Measurements from ENCODE around the gene SCD5.

The SCD5 gene

DNA sequence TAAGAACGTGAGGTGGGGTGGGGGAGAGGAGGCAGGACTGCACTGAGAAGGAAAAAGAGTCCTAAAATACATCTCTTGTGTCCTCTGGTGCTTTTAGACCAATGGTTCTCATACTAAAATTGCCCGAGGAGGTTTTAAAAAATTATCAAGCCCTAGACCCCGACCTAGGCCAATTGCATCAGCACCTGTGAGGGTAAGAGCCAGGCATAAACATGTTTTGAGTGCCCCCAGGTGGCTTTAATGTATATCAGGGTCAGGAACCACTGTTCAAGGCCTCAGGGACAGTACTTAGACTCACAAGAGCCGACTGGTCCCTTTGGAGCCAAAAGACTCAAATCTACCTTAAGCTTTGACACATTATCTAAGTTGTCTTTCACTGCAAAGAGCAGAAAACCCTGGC, 199.3 kb downstream of the SCD5 start:
- in situ Hi-C loops (cut with HindIII; ENCODE audit: low sequenced_read_pairs): no loop called here

DNA sequence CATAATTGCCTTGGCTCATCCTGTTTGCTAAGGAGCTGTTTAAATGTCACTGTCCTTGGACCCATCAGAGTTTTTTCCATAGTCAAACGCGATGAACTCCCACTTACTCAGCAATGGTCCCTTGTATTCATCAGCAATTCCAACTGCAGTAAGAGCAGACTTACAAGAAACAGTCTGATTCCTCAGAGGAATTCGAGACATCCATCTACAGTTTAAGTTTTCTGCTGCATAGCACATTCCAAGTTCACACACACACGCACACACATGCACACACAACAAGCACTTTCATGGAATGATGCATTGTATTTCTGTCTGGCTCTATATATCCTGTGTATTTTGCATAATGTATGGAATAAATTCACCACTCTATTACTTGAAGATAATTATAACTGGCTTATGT, 204.1 kb downstream of the SCD5 start:
- in situ Hi-C loops (cut with HindIII; ENCODE audit: low sequenced_read_pairs): no loop called here

DNA sequence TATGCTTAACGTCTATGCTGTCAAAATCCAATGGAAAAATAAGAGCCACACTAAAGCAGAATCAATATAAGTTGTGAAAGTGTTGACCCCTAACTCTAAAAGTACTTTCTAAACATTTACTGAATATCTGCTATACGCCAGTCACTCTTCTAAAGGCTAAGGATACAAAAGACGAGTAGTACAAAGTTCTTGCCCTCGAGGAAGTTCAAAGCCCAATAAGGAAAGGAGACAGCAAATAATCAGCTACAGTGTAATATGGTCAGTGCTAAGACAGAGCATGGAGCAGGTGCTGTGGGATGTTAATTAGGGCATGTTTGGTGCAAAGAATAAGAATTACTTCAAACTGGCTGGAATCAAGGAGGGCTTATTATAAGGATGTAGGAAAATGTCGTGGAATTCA, 205.2 kb downstream of the SCD5 start:
- in situ Hi-C loops (cut with HindIII; ENCODE audit: low sequenced_read_pairs): no loop called here

- in situ Hi-C loops (cut with HindIII; ENCODE audit: low sequenced_read_pairs): no loop called here
These were observed 206.0 kb downstream of the SCD5 start for GRCh38 chr4:82592639-82593038.

- in situ Hi-C loops (cut with HindIII; ENCODE audit: low sequenced_read_pairs): no loop called here
These were observed 207.0 kb downstream of the SCD5 start for GRCh38 chr4:82591592-82591991.

DNA sequence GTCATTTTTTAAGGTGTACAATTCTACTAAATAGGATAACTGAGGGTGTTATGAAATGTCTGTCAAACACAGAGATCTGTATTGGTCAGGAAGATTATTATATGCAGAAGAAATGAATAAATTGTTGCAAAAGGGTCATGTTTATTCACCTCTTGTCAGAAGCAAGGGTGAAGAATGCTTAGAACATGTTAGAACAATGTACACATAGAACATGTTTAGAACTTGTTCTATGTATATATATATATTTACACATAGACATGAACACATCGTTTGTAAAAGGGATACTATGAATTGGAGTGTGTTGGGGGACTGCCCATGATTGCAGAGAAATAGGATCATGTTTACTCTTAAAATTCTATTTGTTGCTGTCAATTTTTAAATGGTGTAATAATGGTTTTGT, 208.8 kb downstream of the SCD5 start:
- in situ Hi-C loops (cut with HindIII; ENCODE audit: low sequenced_read_pairs): no loop called here

- in situ Hi-C loops (cut with HindIII; ENCODE audit: low sequenced_read_pairs): no loop called here
These were observed 209.8 kb downstream of the SCD5 start for GRCh38 chr4:82588771-82589270.

GRCh38 chr4:82587826-82588540, 210.6 kb downstream of the SCD5 start:
- in situ Hi-C loops (cut with HindIII; ENCODE audit: low sequenced_read_pairs): no loop called here

DNA sequence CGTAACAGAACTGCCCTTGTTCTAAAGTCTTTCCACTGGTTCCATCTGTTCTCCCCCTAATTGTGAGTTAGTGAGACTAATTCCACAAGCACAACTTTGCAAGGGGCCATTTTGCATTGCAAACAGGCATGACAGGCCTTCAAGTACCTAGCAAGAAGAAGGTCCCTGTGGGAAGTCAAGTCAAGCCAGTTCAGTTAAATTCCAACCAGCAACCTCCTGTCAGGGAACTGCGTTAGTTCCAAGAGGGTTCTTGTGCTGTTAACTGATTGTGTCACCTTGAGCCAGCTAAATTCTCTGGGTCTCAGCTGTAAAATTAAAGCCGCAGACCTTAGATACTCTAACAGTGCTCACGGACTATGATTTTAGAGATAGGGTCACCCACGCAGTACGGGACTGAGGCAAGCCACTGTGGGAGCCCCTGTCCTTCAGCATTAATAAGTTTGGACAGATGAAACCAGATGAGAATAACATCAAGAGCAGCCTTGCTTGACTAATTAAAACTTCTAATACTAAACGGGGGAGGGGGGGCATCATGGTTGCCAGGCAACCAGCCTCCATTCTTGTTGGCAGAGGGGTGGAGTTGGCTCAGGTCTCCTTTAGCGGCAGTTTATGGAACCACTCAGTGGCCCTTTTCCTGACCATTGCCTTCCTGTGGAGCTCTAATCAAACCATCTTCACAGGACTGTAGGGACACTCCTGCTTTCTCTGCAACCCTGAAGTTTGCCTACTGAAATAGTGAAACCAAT, 212.7 kb downstream of the SCD5 start:
- in situ Hi-C loops (cut with HindIII; ENCODE audit: low sequenced_read_pairs): no loop called here

DNA sequence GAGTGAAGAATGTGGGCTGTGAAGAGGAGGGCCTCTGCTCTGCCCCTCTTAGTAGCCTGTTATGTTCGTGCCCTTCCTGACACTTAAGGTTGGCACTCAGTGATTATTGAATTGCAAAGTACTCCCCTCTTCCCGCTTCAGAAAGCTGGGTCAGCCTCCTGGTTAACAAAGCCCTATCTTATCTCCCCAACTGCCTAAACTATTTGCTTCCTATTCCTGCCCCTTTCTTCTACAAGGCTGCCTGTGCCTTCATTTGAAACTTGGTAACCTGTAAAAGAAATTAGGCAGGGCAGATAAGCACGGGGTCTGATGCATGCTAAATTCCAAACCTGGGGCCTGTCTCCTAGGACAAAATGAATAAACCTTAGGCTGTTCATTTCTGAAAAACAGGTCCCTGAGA, 213.7 kb downstream of the SCD5 start:
- in situ Hi-C loops (cut with HindIII; ENCODE audit: low sequenced_read_pairs): no loop called here

- in situ Hi-C loops (cut with HindIII; ENCODE audit: low sequenced_read_pairs): no loop called here
These were observed 214.6 kb downstream of the SCD5 start for GRCh38 chr4:82583897-82584587.

DNA sequence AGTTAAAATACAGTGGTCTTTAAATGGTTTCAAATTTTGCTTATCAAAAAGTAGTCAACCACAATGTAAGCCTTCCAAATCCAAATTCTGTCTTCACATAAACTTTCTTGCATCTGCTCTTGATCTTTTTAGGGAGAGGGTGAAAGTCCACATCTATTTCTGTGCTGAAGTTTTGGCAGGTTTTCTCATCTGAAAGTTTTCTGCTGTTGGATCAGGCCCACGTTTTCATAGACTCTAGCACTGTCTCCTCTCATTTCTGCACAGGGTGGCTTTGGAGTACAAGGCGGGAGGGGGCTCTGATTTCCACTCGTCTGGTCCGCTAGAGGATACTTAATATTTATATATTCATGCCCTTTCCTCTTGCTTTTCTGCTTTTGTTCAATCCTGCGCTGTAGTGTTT, 218.7 kb downstream of the SCD5 start:
- in situ Hi-C loops (cut with HindIII; ENCODE audit: low sequenced_read_pairs): no loop called here

Measured in DLD1 (cell line).